ENCODE data around the gene ACSS1. TPM values are rescaled to one million over a fixed set of nuclear protein-coding genes. Genes with fewer than 3 reads are reported as not detected.

ACSS1 gene
- total and polyA plus RNA-seq, 2 of the 8 experiments (the other 6 are each of a cell fraction or from before 2014, with no cell fraction given): 2.6 to 3.4 TPM

DNA sequence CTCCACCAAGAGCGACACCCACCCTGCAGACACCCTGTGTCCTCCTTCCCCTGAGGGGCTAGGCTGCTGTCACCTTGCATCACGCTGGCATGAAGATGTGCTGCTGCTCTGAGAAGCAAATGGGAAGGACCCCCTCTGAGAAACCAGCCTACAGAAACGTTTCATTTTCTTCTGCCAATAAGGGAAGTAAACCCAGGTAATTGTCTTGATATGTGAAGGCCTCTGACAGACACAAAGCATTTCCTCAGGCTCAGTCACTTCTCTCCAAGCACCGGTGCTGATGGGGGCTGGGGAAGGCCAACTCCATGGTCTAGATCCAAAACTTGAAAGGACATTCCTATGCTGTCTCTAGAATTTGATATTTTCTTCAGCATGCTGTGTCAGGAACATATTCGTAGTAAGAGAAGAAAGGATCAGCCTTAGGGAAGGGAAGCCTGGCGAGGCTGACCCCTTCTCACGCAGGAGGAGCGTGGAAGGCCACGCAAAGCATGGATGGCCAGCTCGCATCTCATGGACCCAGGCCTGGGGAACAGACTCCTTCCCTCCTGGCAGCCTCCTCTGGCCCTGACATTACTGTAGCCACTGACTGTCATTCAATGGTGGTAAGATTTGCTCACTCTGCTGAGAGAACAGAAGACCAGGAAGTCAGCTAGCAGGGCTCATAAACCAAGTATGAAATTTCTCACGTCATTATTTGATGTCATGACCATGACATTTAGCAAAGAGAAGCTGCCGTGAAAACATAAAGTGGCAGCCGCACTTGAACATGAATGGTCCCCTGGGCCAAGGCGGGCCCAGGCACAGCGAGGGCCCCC is 20.4 kb downstream of the ACSS1 start:
- no peak overlapping the region for H2BK15ac ChIP-seq (ENCODE audit: low read length)
- no peak overlapping the region for H3K14ac ChIP-seq (ENCODE audit: insufficient read length)
- H3K9me3 ChIP-seq (ENCODE audit: insufficient read depth in 2 of 2, low read depth in 1 of 2, low read length in 1 of 2): no peaks in the 10 kb centered on the region
- 89% methylated on average over 15 of the region's 15 CpGs; no CpG with 5 or more reads in 1 of the 2 experiments for whole genome bisulfite sequencing, 2 experiments (ENCODE audit: extremely low coverage in 1 of 2, insufficient coverage in 1 of 2, insufficient read length in 1 of 2, insufficient replicate concordance in 2 of 2, low coverage in 1 of 2, low lambda C conversion rate in 2 of 2, missing lambda C conversion rate in 1 of 2)
- peaks cover 0 to 5% (median 1%) of the 10 kb centered on the region in 4 experiments; a peak in 3 of 7 replicates for H3K4me1 ChIP-seq (replicated peaks in 1 of 4; ENCODE audit: control insufficient read depth in 3 of 4, insufficient read depth in 4 of 4, low read length in 3 of 4)
- H3K56ac ChIP-seq (replicated peaks; ENCODE audit: insufficient read length, low read depth, low read length): no peak overlapping the region
- H4K91ac ChIP-seq (replicated peaks; ENCODE audit: insufficient read length, low read length): no peak overlapping the region
- no peak overlapping the region for H4K5ac ChIP-seq (ENCODE audit: insufficient read length, low read depth, low read length)
- ChIA-PET CTCF (ENCODE audit: partially characterized antibody) (no interaction called here), POLR2A (ENCODE audit: partially characterized antibody) (no interaction called here)
- no peak overlapping the region for H2AK5ac ChIP-seq (ENCODE audit: low read depth, low read length)
- no peak overlapping the region for H2BK12ac ChIP-seq (ENCODE audit: low read depth, low read length)
- H3K36me3 ChIP-seq (ENCODE audit: control insufficient read depth in 2 of 4, insufficient read depth in 4 of 4, low read length in 3 of 4): no peaks in the 10 kb centered on the region
- DNase-seq (ENCODE audit: low read depth in 1 of 2, low spot score in 2 of 2) (no peak), FAIRE-seq (no peak)
- H4K8ac ChIP-seq (ENCODE audit: extremely low read depth, insufficient read depth, low read length): 0 out of 2 replicates have a peak overlapping the region, but pooled peaks have one; percentile 0
- no peak overlapping the region for H3K4me3 ChIP-seq (ENCODE audit: extremely low read depth in 1 of 4, insufficient read depth in 2 of 4, low read depth in 3 of 4, low read length in 4 of 4)
- H3K4ac ChIP-seq (replicated peaks; ENCODE audit: insufficient read length, low read depth, low read length): no peak overlapping the region
- H3K23me2 ChIP-seq (ENCODE audit: low read depth, low read length): no peaks in the 10 kb centered on the region
- H2BK20ac ChIP-seq (ENCODE audit: low read length): no peak overlapping the region
- H3K18ac ChIP-seq (ENCODE audit: extremely low read depth, low read length): no peak overlapping the region
- H3K4me2 ChIP-seq (ENCODE audit: insufficient read depth in 1 of 2, low read depth in 2 of 2, low read length in 2 of 2): no peak overlapping the region
- H3K79me1 ChIP-seq (ENCODE audit: low read depth, low read length): no peaks in the 10 kb centered on the region
- no peaks in the 10 kb centered on the region; a peak in 1 of 7 replicates for H3K27me3 ChIP-seq (replicated peaks in 1 of 4; ENCODE audit: control insufficient read depth in 3 of 4, extremely low read depth in 1 of 4, insufficient read depth in 3 of 4, low read length in 3 of 4)
- H3K23ac ChIP-seq (ENCODE audit: insufficient read length): no peak overlapping the region
- no peak overlapping the region for H3K27ac ChIP-seq (ENCODE audit: low read depth, low read length)
- H2AFZ ChIP-seq (ENCODE audit: low read length): no peak overlapping the region
- no peak overlapping the region for H2BK5ac ChIP-seq (ENCODE audit: low read depth, low read length)
- H4K20me1 ChIP-seq (replicated peaks in 1 of 2; ENCODE audit: control insufficient read depth in 1 of 2, insufficient read depth in 2 of 2, low read length in 2 of 2): no peaks in the 10 kb centered on the region
- H3K9ac ChIP-seq (replicated peaks in 1 of 4; ENCODE audit: extremely low read depth in 1 of 4, low read depth in 3 of 4, low read length in 3 of 4): no peak overlapping the region
- no peak overlapping the region for H2BK120ac ChIP-seq (replicated peaks; ENCODE audit: low read depth, low read length)
- TF ChIP-seq JUN (IDR thresholded peaks at IDR 0.05; ENCODE audit: low read depth, low read length) (no peak), EP300 (IDR thresholded peaks at IDR 0.05; ENCODE audit: borderline replicate concordance in 1 of 2, low read depth in 2 of 2, low read length in 2 of 2) (no peak), SIN3A (conservative IDR thresholded peaks at IDR 0.05 in 1 of 2, IDR thresholded peaks at IDR 0.05 in 1 of 2; ENCODE audit: low read depth in 1 of 2, low read length in 2 of 2) (no peak), HDAC6 (IDR thresholded peaks at IDR 0.05; ENCODE audit: low read depth, low read length) (no peak), CTBP2 (IDR thresholded peaks at IDR 0.05; ENCODE audit: borderline replicate concordance, insufficient read depth, insufficient read length, low read length) (no peak), SP4 (IDR thresholded peaks at IDR 0.05; ENCODE audit: low read length) (no peak), POU5F1 (IDR thresholded peaks at IDR 0.05; ENCODE audit: low read depth, low read length) (no peak), KDM4A (IDR thresholded peaks at IDR 0.05; ENCODE audit: low read depth, low read length, severe bottlenecking) (no peak), PHF8 (conservative IDR thresholded peaks at IDR 0.05; ENCODE audit: low read depth, low read length) (no peak), RAD21 (IDR thresholded peaks at IDR 0.05 in 1 of 2, conservative IDR thresholded peaks at IDR 0.05 in 1 of 2; ENCODE audit: low read depth in 2 of 2, low read length in 2 of 2) (no peak), JUND (IDR thresholded peaks at IDR 0.05; ENCODE audit: low read length) (no peak), ASH2L (IDR thresholded peaks at IDR 0.05; ENCODE audit: low read length) (no peak)
- H3K79me2 ChIP-seq (ENCODE audit: control insufficient read depth in 1 of 2, insufficient read depth in 2 of 2, low read length in 2 of 2): no peaks in the 10 kb centered on the region
